ENCODE data around the gene INMT. TPM values are rescaled to one million over a fixed set of nuclear protein-coding genes. Genes with fewer than 3 reads are reported as not detected.
A peak's percentile ranks its signal among the peaks of the same experiment; 100 is the strongest.

INMT gene
- total and polyA plus RNA-seq, 2 of the 13 experiments (the other 11 are each of a cell fraction or from before 2014, with no cell fraction given) = not detected

- ChIA-PET CTCF (ENCODE audit: low intra/inter-chr PET ratio, low total read pairs) (no interaction called here), POLR2A (no interaction called here)
- intact Hi-C loops (cut with micrococcal nuclease; ENCODE audit: unreplicated experiment) (no loop called here), in situ Hi-C loops (cut with HindIII; ENCODE audit: extremely low pct_ligation_motif_present, low pct_unique_long_range_greater_than_20kb) (no loop called here)
- Histone ChIP-seq H2AFZ (ENCODE audit: low read length) (no peak overlapping the region), H3K36me3 (replicated peaks in 1 of 2; ENCODE audit: control insufficient read depth in 1 of 2, insufficient read depth in 2 of 2, low read length in 2 of 2) (no peaks in the 10 kb centered on the region), H3K9ac (ENCODE audit: insufficient read depth, low read depth, low read length) (no peak overlapping the region), H3K9me3 (ENCODE audit: low read length) (no peaks in the 10 kb centered on the region), H3K4me2 (ENCODE audit: low read depth, low read length) (no peak overlapping the region), H4K20me1 (ENCODE audit: insufficient read depth, low read length) (no peaks in the 10 kb centered on the region), H3K27me3 (ENCODE audit: control insufficient read depth in 1 of 2, insufficient read depth in 2 of 2, low read length in 2 of 2) (no peaks in the 10 kb centered on the region), H3K4me3 (replicated peaks in 1 of 3; ENCODE audit: insufficient read depth in 1 of 3, low read depth in 2 of 3, low read length in 3 of 3) (no peak overlapping the region), H3K79me2 (ENCODE audit: insufficient read depth, low read length) (no peaks in the 10 kb centered on the region), H3K27ac (ENCODE audit: extremely low read length, insufficient read depth, low read length) (no peak overlapping the region), H3K4me1 (ENCODE audit: insufficient read depth, low read length) (no peaks in the 10 kb centered on the region)
- no peak for DNase-seq (ENCODE audit: low spot score)
- no TSS peak for BruUV-seq (replicated peaks)
- 9% methylated on average over 5 of the region's 6 CpGs for WGBS (ENCODE audit: low lambda C conversion rate)
- peak; percentile 26; the same call in 1 of the 3 replicates for ATAC-seq
- FAIRE-seq = no peak
- TF ChIP-seq ZNF335 (CRISPR knock-in tag; IDR thresholded peaks at IDR 0.05) (no peak), FLYWCH1 (CRISPR knock-in tag; IDR thresholded peaks at IDR 0.05) (no peak), GATAD2A (CRISPR knock-in tag; IDR thresholded peaks at IDR 0.05) (no peak), ZNF232 (CRISPR knock-in tag; IDR thresholded peaks at IDR 0.05; ENCODE audit: borderline replicate concordance) (no peak), CHD2 (IDR thresholded peaks at IDR 0.05; ENCODE audit: low read depth, low read length) (no peak), ZNF562 (CRISPR knock-in tag; IDR thresholded peaks at IDR 0.05; ENCODE audit: borderline replicate concordance) (no peak), NCOA2 (CRISPR knock-in tag; IDR thresholded peaks at IDR 0.05) (no peak), GRHL1 (CRISPR knock-in tag; conservative IDR thresholded peaks at IDR 0.05) (no peak), BATF2 (CRISPR knock-in tag; IDR thresholded peaks at IDR 0.05) (no peak), PHF21A (CRISPR knock-in tag; IDR thresholded peaks at IDR 0.05) (no peak), MED8 (CRISPR knock-in tag; IDR thresholded peaks at IDR 0.05; ENCODE audit: insufficient replicate concordance) (no peak)
- TF ChIP-seq, protein P1, sequence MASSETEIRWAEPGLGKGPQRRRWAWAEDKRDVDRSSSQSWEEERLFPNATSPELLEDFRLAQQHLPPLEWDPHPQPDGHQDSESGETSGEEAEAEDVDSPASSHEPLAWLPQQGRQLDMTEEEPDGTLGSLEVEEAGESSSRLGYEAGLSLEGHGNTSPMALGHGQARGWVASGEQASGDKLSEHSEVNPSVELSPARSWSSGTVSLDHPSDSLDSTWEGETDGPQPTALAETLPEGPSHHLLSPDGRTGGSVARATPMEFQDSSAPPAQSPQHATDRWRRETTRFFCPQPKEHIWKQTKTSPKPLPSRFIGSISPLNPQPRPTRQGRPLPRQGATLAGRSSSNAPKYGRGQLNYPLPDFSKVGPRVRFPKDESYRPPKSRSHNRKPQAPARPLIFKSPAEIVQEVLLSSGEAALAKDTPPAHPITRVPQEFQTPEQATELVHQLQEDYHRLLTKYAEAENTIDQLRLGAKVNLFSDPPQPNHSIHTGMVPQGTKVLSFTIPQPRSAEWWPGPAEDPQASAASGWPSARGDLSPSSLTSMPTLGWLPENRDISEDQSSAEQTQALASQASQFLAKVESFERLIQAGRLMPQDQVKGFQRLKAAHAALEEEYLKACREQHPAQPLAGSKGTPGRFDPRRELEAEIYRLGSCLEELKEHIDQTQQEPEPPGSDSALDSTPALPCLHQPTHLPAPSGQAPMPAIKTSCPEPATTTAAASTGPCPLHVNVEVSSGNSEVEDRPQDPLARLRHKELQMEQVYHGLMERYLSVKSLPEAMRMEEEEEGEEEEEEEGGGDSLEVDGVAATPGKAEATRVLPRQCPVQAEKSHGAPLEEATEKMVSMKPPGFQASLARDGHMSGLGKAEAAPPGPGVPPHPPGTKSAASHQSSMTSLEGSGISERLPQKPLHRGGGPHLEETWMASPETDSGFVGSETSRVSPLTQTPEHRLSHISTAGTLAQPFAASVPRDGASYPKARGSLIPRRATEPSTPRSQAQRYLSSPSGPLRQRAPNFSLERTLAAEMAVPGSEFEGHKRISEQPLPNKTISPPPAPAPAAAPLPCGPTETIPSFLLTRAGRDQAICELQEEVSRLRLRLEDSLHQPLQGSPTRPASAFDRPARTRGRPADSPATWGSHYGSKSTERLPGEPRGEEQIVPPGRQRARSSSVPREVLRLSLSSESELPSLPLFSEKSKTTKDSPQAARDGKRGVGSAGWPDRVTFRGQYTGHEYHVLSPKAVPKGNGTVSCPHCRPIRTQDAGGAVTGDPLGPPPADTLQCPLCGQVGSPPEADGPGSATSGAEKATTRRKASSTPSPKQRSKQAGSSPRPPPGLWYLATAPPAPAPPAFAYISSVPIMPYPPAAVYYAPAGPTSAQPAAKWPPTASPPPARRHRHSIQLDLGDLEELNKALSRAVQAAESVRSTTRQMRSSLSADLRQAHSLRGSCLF (CRISPR knock-in tag; IDR thresholded peaks at IDR 0.05; ENCODE audit: borderline replicate concordance) = no peak
- TF ChIP-seq, protein P2, sequence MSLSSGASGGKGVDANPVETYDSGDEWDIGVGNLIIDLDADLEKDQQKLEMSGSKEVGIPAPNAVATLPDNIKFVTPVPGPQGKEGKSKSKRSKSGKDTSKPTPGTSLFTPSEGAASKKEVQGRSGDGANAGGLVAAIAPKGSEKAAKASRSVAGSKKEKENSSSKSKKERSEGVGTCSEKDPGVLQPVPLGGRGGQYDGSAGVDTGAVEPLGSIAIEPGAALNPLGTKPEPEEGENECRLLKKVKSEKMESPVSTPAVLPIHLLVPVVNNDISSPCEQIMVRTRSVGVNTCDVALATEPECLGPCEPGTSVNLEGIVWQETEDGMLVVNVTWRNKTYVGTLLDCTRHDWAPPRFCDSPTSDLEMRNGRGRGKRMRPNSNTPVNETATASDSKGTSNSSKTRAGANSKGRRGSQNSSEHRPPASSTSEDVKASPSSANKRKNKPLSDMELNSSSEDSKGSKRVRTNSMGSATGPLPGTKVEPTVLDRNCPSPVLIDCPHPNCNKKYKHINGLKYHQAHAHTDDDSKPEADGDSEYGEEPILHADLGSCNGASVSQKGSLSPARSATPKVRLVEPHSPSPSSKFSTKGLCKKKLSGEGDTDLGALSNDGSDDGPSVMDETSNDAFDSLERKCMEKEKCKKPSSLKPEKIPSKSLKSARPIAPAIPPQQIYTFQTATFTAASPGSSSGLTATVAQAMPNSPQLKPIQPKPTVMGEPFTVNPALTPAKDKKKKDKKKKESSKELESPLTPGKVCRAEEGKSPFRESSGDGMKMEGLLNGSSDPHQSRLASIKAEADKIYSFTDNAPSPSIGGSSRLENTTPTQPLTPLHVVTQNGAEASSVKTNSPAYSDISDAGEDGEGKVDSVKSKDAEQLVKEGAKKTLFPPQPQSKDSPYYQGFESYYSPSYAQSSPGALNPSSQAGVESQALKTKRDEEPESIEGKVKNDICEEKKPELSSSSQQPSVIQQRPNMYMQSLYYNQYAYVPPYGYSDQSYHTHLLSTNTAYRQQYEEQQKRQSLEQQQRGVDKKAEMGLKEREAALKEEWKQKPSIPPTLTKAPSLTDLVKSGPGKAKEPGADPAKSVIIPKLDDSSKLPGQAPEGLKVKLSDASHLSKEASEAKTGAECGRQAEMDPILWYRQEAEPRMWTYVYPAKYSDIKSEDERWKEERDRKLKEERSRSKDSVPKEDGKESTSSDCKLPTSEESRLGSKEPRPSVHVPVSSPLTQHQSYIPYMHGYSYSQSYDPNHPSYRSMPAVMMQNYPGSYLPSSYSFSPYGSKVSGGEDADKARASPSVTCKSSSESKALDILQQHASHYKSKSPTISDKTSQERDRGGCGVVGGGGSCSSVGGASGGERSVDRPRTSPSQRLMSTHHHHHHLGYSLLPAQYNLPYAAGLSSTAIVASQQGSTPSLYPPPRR (CRISPR knock-in tag; IDR thresholded peaks at IDR 0.05; ENCODE audit: borderline replicate concordance) = no peak
Observed at GRCh38 chr7:30757342-30757692, 5.4 kb downstream of the INMT start.
